OCI-LY3 (cell line): ENCODE measurements around the gene SHC4.
"Not testable (repeated sequence)": the region's sequence is repeated elsewhere in the genome, so short reads cannot be mapped to it uniquely, and the experiment has no call there.

Experiments
- H2AFZ ChIP-seq: fragments of 200-600, 300-600 bp; shearing (Covaris generic); 2 replicates; pipeline ENCODE4 v1.6.0; 2014; ENCODE audit warnings: antibody characterized with exemption, low read depth, low read length
- H3K27ac ChIP-seq: fragments of 200-600, 300-600 bp; sonication (generic); 2 replicates; pipeline ENCODE4 v1.5.1; 2014; ENCODE audit warnings: mild to moderate bottlenecking, low read length, moderate library complexity, mixed read lengths
- H3K27me3 ChIP-seq: fragments of 200-600, 300-600 bp; sonication (generic); 2 replicates; pipeline ENCODE4 v1.6.1; 2014; ENCODE audit warnings: low read depth, low read length, mixed read lengths
- H3K36me3 ChIP-seq: fragments of 200-600, 300-600 bp; sonication (generic); replicated peaks from 2 replicates; pipeline ENCODE3; 2014; ENCODE audit warnings: low read depth, low read length, mixed read lengths
- H3K4me1 ChIP-seq: fragments of 300-600, 200-600 bp; sonication (generic); 2 replicates; pipeline ENCODE4 v1.6.1; 2014; ENCODE audit warnings: low read length, mixed read lengths
- H3K4me2 ChIP-seq: fragments of 200-600, 300-600 bp; sonication (generic); 2 replicates; pipeline ENCODE4 v1.6.1; 2014; ENCODE audit warnings: low read length, mixed read lengths
- H3K4me3 ChIP-seq: fragments of 300-600, 200-600 bp; sonication (generic); 2 replicates; pipeline ENCODE4 v1.5.1; 2014; ENCODE audit warnings: antibody characterized with exemption, mild to moderate bottlenecking, low read length, moderate library complexity
- H3K79me2 ChIP-seq: fragments of 300-600, 200-600 bp; shearing (Covaris generic); 2 replicates; pipeline ENCODE4 v1.6.1; 2014; ENCODE audit warnings: mild to moderate bottlenecking, low read length, mixed read lengths
- H3K9ac ChIP-seq: fragments of 300-600, 200-600 bp; shearing (Covaris generic); 2 replicates; pipeline ENCODE4 v1.6.0; 2014; ENCODE audit warnings: mild to moderate bottlenecking, low read length, moderate library complexity
- H3K9me3 ChIP-seq: fragments of 200-600, 300-600 bp; shearing (Covaris generic); 2 replicates; pipeline ENCODE4 v1.6.1; 2014; ENCODE audit warnings: low read length, mixed read lengths; ENCODE audit not compliant: insufficient read depth
- H4K20me1 ChIP-seq: fragments of 200-600, 300-600 bp; sonication (generic); 2 replicates; pipeline ENCODE4 v1.6.1; 2016; ENCODE audit warnings: low read length, mixed read lengths; ENCODE audit not compliant: insufficient read depth
- CTCF ChIP-seq: fragments of 200-600, 300-600 bp; sonication (generic); IDR thresholded peaks from 2 replicates; pipeline ENCODE4 v1.5.1; 2014; ENCODE audit warnings: antibody characterized with exemption, low read length, low read depth
- EZH2phosphoT487 ChIP-seq: fragments of 200-600 bp; shearing (Covaris generic); IDR thresholded peaks from 2 replicates; pipeline ENCODE4 v1.6.1; 2018; ENCODE audit warnings: antibody characterized with exemption, mixed run types, low read depth

Gene SHC4

GRCh38 chr15:48794697-48795134, 169.0 kb downstream of the SHC4 start:
- no peaks in the 10 kb centered on the region for H3K9me3 ChIP-seq
- peak overlapping the region; percentile 64 for H3K4me2 ChIP-seq
- H3K27ac ChIP-seq, result peak overlapping the region; percentile 63
- no peak overlapping the region; the same call in 1 of the 2 replicates for H2AFZ ChIP-seq
- peaks cover 18% of the 10 kb centered on the region for H3K36me3 ChIP-seq
- peaks cover 5% of the 10 kb centered on the region for H3K79me2 ChIP-seq
- H3K27me3 ChIP-seq, result no peaks in the 10 kb centered on the region
- H3K4me3 ChIP-seq, result peak overlapping the region; percentile 29
- peak overlapping the region; percentile 11; the same call in 1 of the 2 replicates for H3K9ac ChIP-seq
- no peak for TF ChIP-seq CTCF
- H4K20me1 ChIP-seq, result no peaks in the 10 kb centered on the region
- peaks cover 15% of the 10 kb centered on the region for H3K4me1 ChIP-seq

GRCh38 chr15:48792408-48792807, 171.3 kb downstream of the SHC4 start:
- H2AFZ ChIP-seq, result no peak overlapping the region
- H4K20me1 ChIP-seq, result no peaks in the 10 kb centered on the region
- peaks cover 30% of the 10 kb centered on the region for H3K36me3 ChIP-seq
- no peak overlapping the region for H3K9ac ChIP-seq
- TF ChIP-seq EZH2phosphoT487, result no peak
- TF ChIP-seq CTCF, result no peak
- no peak overlapping the region for H3K4me3 ChIP-seq
- no peaks in the 10 kb centered on the region for H3K79me2 ChIP-seq
- no peak overlapping the region for H3K4me2 ChIP-seq
- H3K9me3 ChIP-seq, result no peaks in the 10 kb centered on the region
- no peak overlapping the region for H3K27ac ChIP-seq
- peaks cover 15% of the 10 kb centered on the region for H3K4me1 ChIP-seq
- H3K27me3 ChIP-seq, result no peaks in the 10 kb centered on the region

GRCh38 chr15:48790466-48791115, 173.1 kb downstream of the SHC4 start:
- H3K27me3 ChIP-seq, H3K4me2 ChIP-seq, H3K9me3 ChIP-seq, H3K9ac ChIP-seq, H3K27ac ChIP-seq, H2AFZ ChIP-seq, H3K4me3 ChIP-seq, H4K20me1 ChIP-seq, H3K79me2 ChIP-seq: not testable (repeated sequence)
- Histone ChIP-seq H3K4me1 (peaks cover 15% of the 10 kb centered on the region), H3K36me3 (peaks cover 26% of the 10 kb centered on the region)

GRCh38 chr15:48785712-48786111, 178.0 kb downstream of the SHC4 start:
- H3K9me3 ChIP-seq, result no peaks in the 10 kb centered on the region
- H3K9ac ChIP-seq, result no peak overlapping the region
- TF ChIP-seq EZH2phosphoT487 (no peak), CTCF (no peak)
- H4K20me1 ChIP-seq, result no peaks in the 10 kb centered on the region
- H3K4me1 ChIP-seq, result no peaks in the 10 kb centered on the region
- H2AFZ ChIP-seq, result no peak overlapping the region
- no peaks in the 10 kb centered on the region for H3K79me2 ChIP-seq
- H3K27ac ChIP-seq, result no peak overlapping the region
- no peak overlapping the region for H3K4me2 ChIP-seq
- H3K36me3 ChIP-seq, result peaks cover 36% of the 10 kb centered on the region
- no peaks in the 10 kb centered on the region for H3K27me3 ChIP-seq
- H3K4me3 ChIP-seq, result no peak overlapping the region
